Measurements from ENCODE around the gene RET.

- TF ChIP-seq CTCF (IDR thresholded peaks at IDR 0.05; ENCODE audit: insufficient read depth, low read length, poor library complexity, severe bottlenecking) (no peak), EZH2phosphoT487 (conservative IDR thresholded peaks at IDR 0.05; ENCODE audit: low read length) (no peak)
Observed at GRCh38 chr10:43119416-43120115, 42.7 kb downstream of the RET start.

All from SU-DHL-6 (cell line).